NCI-H460 (cell line): Measurements from ENCODE around the gene ARFGAP1. TPM values are rescaled to one million over a fixed set of nuclear protein-coding genes. Genes with fewer than 3 reads are reported as not detected.
"Not testable (repeated sequence)": the region's sequence is repeated elsewhere in the genome, so short reads cannot be mapped to it uniquely, and the experiment has no call there.

ENCODE experiments used
- DNase-seq: peaks from one replicate; pipeline ENCODE4 v3.0.0-alpha.2; 2016; ENCODE audit warnings: low read depth; ENCODE audit errors: extremely low read depth
- small RNA-seq, 2 experiments: library from RNA; depleted of rRNA; stranded (forward); fragments of <200 nt; gene quantifications; one replicate each; pipeline ENCODE3, GENCODE V24; 2014
- total RNA-seq: library from RNA; depleted of rRNA; stranded (reverse); fragments of >200 nt; shearing (Covaris generic); gene quantifications from 2 replicates; pipeline ENCODE4 v1.2.3, GENCODE V29; 2014; rRNA removed

Gene ARFGAP1
- total RNA-seq, 1 experiment from 2014 or later = 37.4 TPM

- DNase-seq = no peak
These were observed 56.9 kb downstream of the ARFGAP1 start for GRCh38 chr20:63329331-63330083.

DNA sequence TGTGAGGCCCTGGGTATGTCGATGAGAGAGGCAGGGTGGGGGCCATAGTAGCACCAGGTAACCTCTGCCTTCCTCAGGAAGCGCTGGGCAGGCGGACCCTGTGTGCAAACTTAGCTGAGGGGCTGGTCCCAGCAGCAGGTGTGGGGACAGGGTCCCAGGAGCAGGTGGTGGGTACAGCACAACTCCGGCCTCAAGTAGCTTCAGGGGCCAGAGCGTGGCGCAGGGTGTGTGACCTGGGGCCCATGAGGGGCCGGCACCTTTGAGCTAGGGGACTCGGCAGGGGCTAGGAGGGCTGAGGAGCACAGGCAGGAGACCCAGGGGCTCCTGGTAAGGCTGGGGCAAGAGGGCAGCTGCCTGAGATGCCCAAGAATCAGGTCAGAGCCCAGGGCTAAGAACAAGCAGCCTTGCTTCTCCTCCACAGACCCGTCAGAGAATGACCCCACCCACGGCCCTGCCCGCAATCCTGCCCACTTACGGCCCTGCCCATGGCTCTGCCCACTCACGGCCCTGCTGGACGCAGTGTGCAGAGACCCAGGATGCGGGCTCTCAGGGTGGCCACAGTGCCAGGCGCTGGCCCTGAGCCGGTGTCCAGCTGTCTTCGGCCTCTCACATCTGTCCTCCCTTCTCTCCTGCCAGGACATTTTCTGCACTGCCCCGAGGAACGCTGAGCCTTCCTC, 57.6 kb downstream of the ARFGAP1 start:
- DNase-seq = no peak

DNA sequence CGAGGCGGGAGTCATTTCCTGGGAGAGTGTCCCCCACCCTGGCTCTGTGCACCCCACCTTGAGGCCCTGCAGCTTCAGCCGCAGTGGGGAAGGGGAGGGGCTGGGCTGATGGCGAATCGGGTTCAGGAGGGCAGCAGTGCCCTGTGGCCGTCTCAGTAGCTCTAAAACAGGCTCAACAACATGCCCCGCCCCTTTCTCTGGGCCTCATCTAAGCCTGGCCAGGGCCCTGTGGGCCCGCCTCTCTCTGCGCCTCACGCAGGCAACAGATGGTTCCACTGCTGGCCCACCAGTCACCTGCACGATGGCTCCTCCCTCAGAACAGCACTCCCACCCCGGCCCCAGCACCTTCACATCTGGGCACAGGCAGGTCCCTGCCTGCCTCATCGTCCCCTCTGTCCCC, 58.3 kb downstream of the ARFGAP1 start:
- DNase-seq = no peak

- DNase-seq = no peak
These were observed 59.3 kb downstream of the ARFGAP1 start for GRCh38 chr20:63331741-63332400.

- DNase-seq = no peak
These were observed 60.1 kb downstream of the ARFGAP1 start for GRCh38 chr20:63332488-63333240.

- no peak for DNase-seq
These were observed 60.7 kb downstream of the ARFGAP1 start for GRCh38 chr20:63333241-63333836.

DNA sequence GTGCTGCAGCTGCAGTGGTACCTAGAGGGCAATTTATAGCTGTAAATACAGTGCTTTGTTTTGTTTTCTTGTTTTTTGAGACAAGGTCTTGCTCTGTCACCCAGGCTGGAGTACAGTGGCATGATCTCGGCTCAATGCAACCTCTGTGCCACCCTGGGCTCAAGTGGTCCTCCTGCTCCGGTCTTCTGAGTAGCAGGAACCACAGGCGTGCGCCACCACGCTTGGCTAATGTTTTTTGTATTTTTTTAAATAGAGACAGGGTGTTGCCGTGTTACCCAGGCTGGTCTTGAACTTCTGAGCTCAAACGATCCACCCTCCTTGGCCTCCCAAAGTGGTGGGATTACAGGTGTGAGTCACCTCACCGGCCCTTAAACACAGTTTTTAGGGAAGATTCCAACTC, 61.7 kb downstream of the ARFGAP1 start:
- no peak for DNase-seq

DNA sequence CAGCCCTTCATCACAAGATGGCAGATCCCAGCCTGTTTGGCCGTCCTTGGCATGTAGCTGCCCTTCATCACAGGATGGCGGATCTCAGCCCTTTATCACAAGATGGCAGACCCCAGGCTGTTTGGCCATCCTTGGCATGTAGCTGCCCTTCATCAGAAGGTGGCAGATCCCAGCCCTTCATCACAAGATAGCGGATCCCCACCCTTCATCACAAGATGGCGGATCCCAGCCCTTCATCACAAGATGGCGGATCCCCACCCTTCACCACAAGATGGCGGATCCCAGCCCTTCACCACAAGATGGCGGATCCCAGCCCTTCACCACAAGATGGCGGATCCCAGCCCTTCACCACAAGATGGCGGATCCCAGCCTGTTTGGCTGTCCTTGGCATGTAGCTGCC, 62.4 kb downstream of the ARFGAP1 start:
- DNase-seq = not testable (repeated sequence)

GRCh38 chr20:63335711-63336110, 63.1 kb downstream of the ARFGAP1 start:
- DNase-seq = no peak

DNA sequence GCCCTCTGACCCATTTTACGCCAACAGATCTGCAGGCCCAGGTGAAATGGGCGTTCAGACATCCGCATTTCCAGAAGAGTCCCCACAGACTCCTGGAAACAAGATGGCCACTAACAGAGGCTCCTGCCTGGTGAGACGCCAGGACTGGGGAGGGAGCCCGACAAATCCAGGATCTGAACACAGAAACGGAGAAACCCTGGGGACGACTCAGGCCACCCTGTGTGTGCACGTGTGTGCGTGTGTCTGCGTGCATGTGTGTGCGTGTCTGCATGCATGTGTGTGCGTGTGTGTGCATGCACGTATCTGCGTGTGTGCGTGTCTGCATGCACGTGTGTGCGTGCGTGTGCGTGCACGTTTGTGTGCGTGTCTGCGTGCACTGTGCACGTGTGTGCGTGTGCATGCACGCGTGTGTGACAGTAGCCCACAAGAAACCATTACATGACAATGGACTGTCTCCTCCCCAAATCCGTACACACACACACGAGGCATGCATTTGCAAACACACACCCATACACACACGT, 63.7 kb downstream of the ARFGAP1 start:
- no peak for DNase-seq

DNA sequence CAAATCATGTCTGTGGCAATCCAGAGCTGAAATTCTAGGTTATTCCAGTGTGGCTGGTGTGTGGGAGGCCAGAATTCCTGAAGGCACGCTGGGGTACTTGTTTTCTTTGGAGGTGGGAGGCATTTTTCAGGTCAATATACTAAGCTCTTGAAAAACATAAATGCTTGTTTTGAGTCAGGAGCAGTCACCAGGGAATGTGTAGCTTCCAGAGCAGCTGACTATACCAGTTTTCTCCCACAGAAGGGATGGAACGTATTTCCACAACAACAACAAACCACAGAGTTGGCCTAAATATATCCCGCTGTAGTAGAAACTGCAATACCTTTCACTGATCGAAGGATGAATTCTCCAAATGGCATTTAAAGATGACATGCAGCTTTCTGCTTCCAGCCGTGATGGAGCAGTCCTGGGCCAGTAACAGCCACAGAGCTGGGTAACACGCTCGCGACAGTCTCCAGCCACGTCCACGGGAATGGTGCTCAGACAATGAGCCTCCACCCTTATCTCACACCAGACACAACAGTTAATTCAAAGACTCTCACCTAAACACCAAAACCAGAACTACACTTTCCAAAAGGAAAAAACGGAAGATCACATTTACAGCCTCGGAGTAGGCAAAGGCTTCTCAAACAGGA, 65.3 kb downstream of the ARFGAP1 start:
- no peak for DNase-seq

Small RNA genes within 50 kb of the gene (small RNA-seq; reads per million reads assigned to genes)
- gene MIR3196 (0 to 0.12 reads per million in 2 experiments), gene MIR4326 (0.23 to 2.6 reads per million in 2 experiments), gene RNU6-994P (0 to 0.02 reads per million in 2 experiments)

Other genes starting within 250 kb of the ARFGAP1 start
- gene YTHDF1, start 56.7 kb upstream of the ARFGAP1 start, total RNA-seq = 19.0 and 21.1 TPM in 2 replicates
- gene BIRC7, start 36.9 kb upstream of the ARFGAP1 start, total RNA-seq = 0.57 TPM in 1 of 2 replicates, not detected in the other
- gene NKAIN4, start 18.4 kb upstream of the ARFGAP1 start, total RNA-seq = not detected in 2 replicates
- 0.06 and 0.10 TPM in 2 replicates for gene COL20A1, start 20.4 kb downstream of the ARFGAP1 start, total RNA-seq
- gene CHRNA4, start 88.5 kb downstream of the ARFGAP1 start, total RNA-seq = 0.84 TPM in 1 of 2 replicates, not detected in the other
- 0.17 TPM in 1 of 2 replicates, not detected in the other for gene KCNQ2, start 199.8 kb downstream of the ARFGAP1 start, total RNA-seq
- gene EEF1A2, start 226.3 kb downstream of the ARFGAP1 start, total RNA-seq = 224 and 275 TPM in 2 replicates
- 44.7 and 63.2 TPM in 2 replicates for gene PPDPF, start 248.0 kb downstream of the ARFGAP1 start, total RNA-seq